ENCODE measurements around the gene CRACDL. TPM values are rescaled to one million over a fixed set of nuclear protein-coding genes. Genes with fewer than 3 reads are reported as not detected.

The CRACDL gene
- total RNA-seq, 2 experiments from 2014 or later: 0.36 to 1.5 TPM

GRCh38 chr2:98940102-98940501 is 4.1 kb upstream of the CRACDL start:
- intact Hi-C loops (cut with DNase I, micrococcal nuclease): no loop called here
- no peak overlapping the region for H3K4me3 ChIP-seq (ENCODE audit: low read length)
- Mint-ChIP-seq H3K27ac (no peak overlapping the region), H3K36me3 (ENCODE audit: low read depth) (no peaks in the 10 kb centered on the region), H3K4me3 (no peak overlapping the region), H3K4me1 (ENCODE audit: low read depth) (peaks cover 15% of the 10 kb centered on the region), H3K9me3 (no peaks in the 10 kb centered on the region), H3K27me3 (peaks cover 54% of the 10 kb centered on the region)
- no peak for TF ChIP-seq CTCF (IDR thresholded peaks at IDR 0.05)
- H3K9me3 ChIP-seq (ENCODE audit: control insufficient read depth in 1 of 2, insufficient read depth in 1 of 2, low read length in 2 of 2): peaks cover 0 to 3% of the 10 kb centered on the region in 2 experiments
- no peak for ATAC-seq (ENCODE audit: poor library complexity)
- H3K27me3 ChIP-seq (ENCODE audit: control insufficient read depth in 1 of 2, insufficient read depth in 2 of 2, low read length in 2 of 2): peaks cover 21 to 38% of the 10 kb centered on the region in 2 experiments
- DNase-seq: no peak
- no peaks in the 10 kb centered on the region for H3K36me3 ChIP-seq (ENCODE audit: insufficient read depth, low read length)
- H3K27ac ChIP-seq (ENCODE audit: low read depth in 1 of 2, low read length in 2 of 2): no peak overlapping the region
- peaks cover 13% of the 10 kb centered on the region for H3K4me1 ChIP-seq (ENCODE audit: insufficient read depth, low read length)
- ChIA-PET CTCF (no interaction called here), POLR2A (no interaction called here)

- Mint-ChIP-seq H3K27me3 (peaks cover 65% of the 10 kb centered on the region), H3K4me3 (no peak overlapping the region), H3K36me3 (ENCODE audit: low read depth) (no peaks in the 10 kb centered on the region), H3K9me3 (no peaks in the 10 kb centered on the region), H3K27ac (no peak overlapping the region), H3K4me1 (ENCODE audit: low read depth) (peaks cover 16% of the 10 kb centered on the region)
- POLR2A ChIA-PET: interaction anchor here (0.5 kb wide), 1 partner anchor 281 kb away, joined by 3 read pairs; no protein-coding TSS in a partner anchor
- Histone ChIP-seq H3K27ac (ENCODE audit: low read depth in 1 of 2, low read length in 2 of 2) (no peak overlapping the region), H3K27me3 (ENCODE audit: control insufficient read depth in 1 of 2, insufficient read depth in 2 of 2, low read length in 2 of 2) (peaks cover 30 to 42% of the 10 kb centered on the region in 2 experiments), H3K9me3 (ENCODE audit: control insufficient read depth in 1 of 2, insufficient read depth in 1 of 2, low read length in 2 of 2) (peaks cover 0 to 3% of the 10 kb centered on the region in 2 experiments), H3K36me3 (ENCODE audit: insufficient read depth, low read length) (no peaks in the 10 kb centered on the region), H3K4me1 (ENCODE audit: insufficient read depth, low read length) (peaks cover 13% of the 10 kb centered on the region), H3K4me3 (ENCODE audit: low read length) (no peak overlapping the region)
- TF ChIP-seq CTCF (IDR thresholded peaks at IDR 0.05): no peak
- intact Hi-C loops (cut with DNase I, micrococcal nuclease): no loop called here
- DNase-seq: no peak
- CTCF ChIA-PET: no interaction called here
- ATAC-seq (ENCODE audit: poor library complexity): no peak
These were observed 1.9 kb upstream of the CRACDL start for GRCh38 chr2:98937906-98938305.

- ChIA-PET CTCF (no interaction called here), POLR2A (no interaction called here)
- peaks cover 30 to 42% of the 10 kb centered on the region in 2 experiments for H3K27me3 ChIP-seq (ENCODE audit: control insufficient read depth in 1 of 2, insufficient read depth in 2 of 2, low read length in 2 of 2)
- peaks cover 75% of the 10 kb centered on the region for H3K27me3 Mint-ChIP-seq
- no peaks in the 10 kb centered on the region for H3K36me3 ChIP-seq (ENCODE audit: insufficient read depth, low read length)
- peaks cover 0 to 3% of the 10 kb centered on the region in 2 experiments for H3K9me3 ChIP-seq (ENCODE audit: control insufficient read depth in 1 of 2, insufficient read depth in 1 of 2, low read length in 2 of 2)
- TF ChIP-seq CTCF (IDR thresholded peaks at IDR 0.05): no peak
- peak overlapping the region; percentile 76 for H3K4me3 Mint-ChIP-seq
- H3K4me3 ChIP-seq (ENCODE audit: low read length): peak overlapping the region; percentile 41
- H3K4me1 ChIP-seq (ENCODE audit: insufficient read depth, low read length): peaks cover 13% of the 10 kb centered on the region
- H3K9me3 Mint-ChIP-seq: no peaks in the 10 kb centered on the region
- peaks cover 16% of the 10 kb centered on the region for H3K4me1 Mint-ChIP-seq (ENCODE audit: low read depth)
- H3K27ac ChIP-seq (ENCODE audit: low read depth in 1 of 2, low read length in 2 of 2): no peak overlapping the region
- DNase-seq (peak in 1 of 14 experiments; percentile 19), ATAC-seq (ENCODE audit: poor library complexity) (no peak)
- no peak overlapping the region for H3K27ac Mint-ChIP-seq
- no peaks in the 10 kb centered on the region for H3K36me3 Mint-ChIP-seq (ENCODE audit: low read depth)
- intact Hi-C loops (cut with DNase I, micrococcal nuclease): no loop called here
These were observed 627 bp upstream of the CRACDL start for GRCh38 chr2:98936353-98937351.

All from CD4-positive, alpha-beta T cell (primary cell).